Smooth muscle cell (in vitro differentiated cells): ENCODE data around the gene RAPGEF1. TPM values are rescaled to one million over a fixed set of nuclear protein-coding genes. Genes with fewer than 3 reads are reported as not detected.

ENCODE experiments used
- DNase-seq: peaks from one replicate; lab custom pipeline; 2025; ENCODE audit not compliant: unreplicated experiment; lab: John Stamatoyannopoulos, UW
- H2AFZ ChIP-seq: fragments of 200-600 bp; sonication (generic); 2 replicates; pipeline ENCODE4 v1.6.0; 2016; ENCODE audit warnings: antibody characterized with exemption, low read depth, mild to moderate bottlenecking
- H3F3A ChIP-seq: fragments of 200-600 bp; sonication (generic); 2 replicates; pipeline ENCODE4 v1.6.0; 2017; ENCODE audit warnings: antibody characterized with exemption, low read depth
- H3K27ac ChIP-seq: fragments of 200-600 bp; sonication (generic); 2 replicates; pipeline ENCODE4 v1.5.1; 2016; ENCODE audit warnings: low read depth, mild to moderate bottlenecking
- H3K27me3 ChIP-seq: fragments of 200-600 bp; sonication (generic); 2 replicates; pipeline ENCODE4 v1.6.1; 2016; ENCODE audit warnings: low read depth, mild to moderate bottlenecking
- H3K36me3 ChIP-seq: fragments of 200-600 bp; sonication (generic); 2 replicates; pipeline ENCODE4 v1.5.1; 2016; ENCODE audit warnings: low read depth
- H3K4me1 ChIP-seq: fragments of 200-600 bp; sonication (generic); 2 replicates; pipeline ENCODE4 v1.5.1; 2016; ENCODE audit warnings: low read depth
- H3K4me2 ChIP-seq: fragments of 200-600 bp; sonication (generic); 2 replicates; pipeline ENCODE4 v1.6.0; 2016; ENCODE audit warnings: mild to moderate bottlenecking
- H3K4me3 ChIP-seq: fragments of 200-600 bp; sonication (generic); 2 replicates; pipeline ENCODE4 v1.5.1; 2016; ENCODE audit warnings: mild to moderate bottlenecking
- H3K79me2 ChIP-seq: fragments of 200-600 bp; sonication (generic); 2 replicates; pipeline ENCODE4 v1.6.0; 2016; ENCODE audit warnings: low read depth, mild to moderate bottlenecking
- H3K9ac ChIP-seq: fragments of 200-600 bp; sonication (generic); 2 replicates; pipeline ENCODE4 v1.6.0; 2016; ENCODE audit warnings: low read depth
- H3K9me3 ChIP-seq: fragments of 200-600 bp; sonication (generic); replicated peaks from 2 replicates; pipeline ENCODE4 v1.5.1; 2016; ENCODE audit warnings: low read depth
- H4K20me1 ChIP-seq: fragments of 200-600 bp; sonication (generic); 2 replicates; pipeline ENCODE4 v1.6.0; 2016; ENCODE audit warnings: low read depth
- CTCF ChIP-seq: fragments of 200-600 bp; sonication (generic); IDR thresholded peaks from 2 replicates; pipeline ENCODE4 v1.5.1; 2017; ENCODE audit warnings: borderline replicate concordance, mild to moderate bottlenecking, antibody characterized with exemption; ENCODE audit not compliant: insufficient read depth, poor library complexity, severe bottlenecking
- WGBS: methylation state at CpG from one replicate; pipeline ENCODE4 v1.1.7; 2016; ENCODE audit warnings: low lambda C conversion rate; 5-methylcytosine and 5-hydroxymethylcytosine counted together
- polyA plus RNA-seq: library from polyadenylated mRNA; unstranded; fragments of >200 nt; fragmentation: Nextera tagmentation; extraction: Ambion mirVana; gene quantifications from 2 replicates; pipeline ENCODE4 v1.2.1, GENCODE V29; 2016
- total RNA-seq: library from RNA; depleted of rRNA; stranded (reverse); fragments of >200 nt; gene quantifications from 2 replicates; pipeline ENCODE4 v1.2.3, GENCODE V29; 2014

The RAPGEF1 gene
- total and polyA plus RNA-seq, 2 experiments from 2014 or later = 16.4 to 17.8 TPM

DNA sequence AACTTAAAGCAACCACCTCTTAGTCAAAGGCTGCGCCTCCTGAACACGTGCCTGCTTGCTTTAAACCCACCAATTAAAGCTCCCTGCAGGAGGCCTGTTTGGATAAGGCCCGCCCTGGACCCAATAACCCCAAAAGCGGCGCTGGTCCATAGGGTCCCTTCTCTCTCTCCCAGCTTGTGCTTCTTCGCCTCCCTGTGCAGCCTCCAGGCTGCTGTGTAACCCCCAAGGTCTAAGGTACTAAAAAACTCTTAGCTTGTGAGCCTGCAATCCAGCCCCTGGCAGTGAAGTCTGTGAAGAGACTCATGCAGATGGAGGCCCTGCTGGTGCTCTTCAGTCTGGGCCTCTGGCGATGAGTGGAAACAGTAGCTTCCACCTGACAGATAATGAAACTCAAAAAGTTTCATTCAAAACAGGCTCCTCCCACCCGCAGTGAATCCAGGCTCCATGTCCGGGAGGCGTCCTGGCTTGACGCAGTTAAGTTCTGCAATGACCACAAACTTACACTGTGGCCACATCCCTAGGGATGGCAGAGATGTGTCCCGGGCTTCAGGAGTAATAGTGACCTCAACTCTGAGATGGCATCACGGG, 97.3 kb downstream of the RAPGEF1 start:
- no peak overlapping the region for H3K4me3 ChIP-seq
- H3K27me3 ChIP-seq = no peaks in the 10 kb centered on the region
- peaks cover 22% of the 10 kb centered on the region for H3K4me1 ChIP-seq
- no peaks in the 10 kb centered on the region for H3F3A ChIP-seq
- H3K79me2 ChIP-seq = no peaks in the 10 kb centered on the region
- no peak overlapping the region for H3K4me2 ChIP-seq
- no peak overlapping the region for H2AFZ ChIP-seq
- 87% methylated on average over 13 of the region's 13 CpGs for WGBS
- no peaks in the 10 kb centered on the region for H3K9me3 ChIP-seq
- no peak overlapping the region for H3K27ac ChIP-seq
- no peaks in the 10 kb centered on the region for H3K36me3 ChIP-seq
- no peak for DNase-seq
- H3K9ac ChIP-seq = no peak overlapping the region
- H4K20me1 ChIP-seq = peaks cover 17% of the 10 kb centered on the region
- TF ChIP-seq CTCF = no peak

DNA sequence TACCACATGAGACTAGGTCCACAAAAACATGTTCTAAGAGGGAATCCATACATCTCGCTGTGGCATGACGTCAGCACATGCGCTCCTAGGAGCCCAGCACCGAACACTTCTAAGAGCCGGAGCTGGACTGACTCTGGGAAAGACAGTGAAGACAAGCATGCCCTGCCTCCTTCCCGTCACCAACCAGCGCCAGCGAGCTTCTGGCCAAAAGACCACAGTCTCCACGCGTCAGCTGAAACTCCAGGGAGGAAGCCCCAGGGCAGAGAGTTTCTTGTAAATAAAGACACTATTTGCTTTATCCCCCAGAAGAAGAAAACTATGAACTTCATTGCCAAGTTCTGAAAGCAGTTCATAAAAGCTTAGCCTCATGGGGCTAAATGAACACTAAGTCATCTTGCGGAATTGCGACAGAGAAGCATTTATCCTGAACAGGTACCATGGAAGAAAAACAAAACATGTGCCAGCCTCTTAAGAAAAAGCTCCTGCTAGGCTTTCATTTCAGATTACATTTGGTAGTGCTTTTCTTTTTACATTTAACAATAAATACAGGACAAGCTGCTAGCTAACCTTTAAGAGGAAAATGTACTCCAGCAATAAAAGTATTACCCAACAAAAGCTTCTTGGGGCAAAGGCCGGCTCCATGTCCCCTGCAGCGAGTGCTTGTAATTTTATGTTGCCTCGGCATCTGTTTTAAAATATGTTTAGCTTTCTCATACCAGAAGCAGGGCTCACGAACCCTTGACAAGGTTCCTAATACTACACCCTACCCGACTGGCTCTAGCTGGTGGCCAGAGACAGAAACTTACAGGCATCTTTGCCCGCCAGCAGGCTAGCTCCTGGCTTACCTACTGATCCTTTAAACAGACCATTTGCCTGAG, 98.0 kb downstream of the RAPGEF1 start:
- no peaks in the 10 kb centered on the region for H3K27me3 ChIP-seq
- H3K36me3 ChIP-seq = no peaks in the 10 kb centered on the region
- H3K4me2 ChIP-seq = no peak overlapping the region
- peaks cover 12% of the 10 kb centered on the region for H4K20me1 ChIP-seq
- H3K4me3 ChIP-seq = no peak overlapping the region
- H3K27ac ChIP-seq = no peak overlapping the region
- WGBS = 85% methylated on average over 18 of the region's 18 CpGs
- H2AFZ ChIP-seq = no peak overlapping the region
- peaks cover 22% of the 10 kb centered on the region for H3K4me1 ChIP-seq
- H3K9me3 ChIP-seq = no peaks in the 10 kb centered on the region
- no peak for TF ChIP-seq CTCF
- H3K79me2 ChIP-seq = no peaks in the 10 kb centered on the region
- no peak overlapping the region for H3K9ac ChIP-seq
- no peaks in the 10 kb centered on the region for H3F3A ChIP-seq
- no peak for DNase-seq

DNA sequence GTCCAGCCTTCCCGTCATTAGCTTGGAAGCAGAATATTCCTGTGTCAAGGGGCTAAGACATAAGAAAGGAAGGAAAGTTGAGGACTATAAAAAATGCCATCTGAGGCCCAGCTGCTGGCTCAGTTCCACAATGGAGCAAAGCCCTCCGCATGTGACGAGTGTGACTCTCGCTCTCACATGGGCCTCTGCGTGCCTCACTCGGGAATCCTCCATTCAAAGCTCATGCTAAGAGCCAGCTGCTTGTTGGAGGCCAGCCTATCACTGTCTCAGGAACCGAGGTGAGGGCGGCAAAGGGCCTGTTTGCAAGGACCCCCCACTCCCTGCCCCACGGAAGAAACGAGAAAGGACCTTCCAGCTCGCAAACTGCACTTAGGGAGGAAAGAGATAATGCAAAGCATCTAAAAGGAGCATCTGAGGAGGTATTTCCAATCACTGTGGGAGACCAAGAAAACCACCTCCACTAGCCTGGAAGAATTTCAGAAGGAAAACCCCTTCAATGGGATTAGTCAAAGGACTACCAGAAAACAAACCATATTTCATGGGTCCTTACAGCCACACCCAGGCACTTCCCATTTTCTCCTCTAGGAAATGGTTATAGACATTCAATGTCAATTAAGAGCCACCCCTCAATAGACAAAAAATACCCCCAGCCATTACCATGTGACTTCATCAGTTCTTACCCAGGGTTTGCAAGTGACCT, 99.3 kb downstream of the RAPGEF1 start:
- no peak for DNase-seq
- Histone ChIP-seq H3K27me3 (no peaks in the 10 kb centered on the region), H3K79me2 (no peaks in the 10 kb centered on the region), H2AFZ (no peak overlapping the region), H3K36me3 (no peaks in the 10 kb centered on the region), H3K4me3 (no peak overlapping the region), H4K20me1 (peaks cover 8% of the 10 kb centered on the region), H3K4me2 (no peak overlapping the region), H3K9me3 (no peaks in the 10 kb centered on the region), H3F3A (peaks cover 8% of the 10 kb centered on the region), H3K27ac (no peak overlapping the region), H3K4me1 (peaks cover 23% of the 10 kb centered on the region), H3K9ac (no peak overlapping the region)
- WGBS = 92% methylated on average over 11 of the region's 11 CpGs
- TF ChIP-seq CTCF = no peak
